ENCODE results near the gene TRIM26.
"Not testable (repeated sequence)": the region's sequence is repeated elsewhere in the genome, so short reads cannot be mapped to it uniquely, and the experiment has no call there.

TRIM26 gene

GRCh38 chr6:30227763-30228487 is 14.7 kb upstream of the TRIM26 start:
- Histone ChIP-seq H3K36me3 (ENCODE audit: insufficient read depth) (no peaks in the 10 kb centered on the region), H3K27me3 (ENCODE audit: insufficient read depth, low read depth) (no peaks in the 10 kb centered on the region), H3K27ac (no peak overlapping the region), H4K20me1 (ENCODE audit: insufficient read depth) (no peaks in the 10 kb centered on the region), H3K79me2 (ENCODE audit: insufficient read depth, low read depth) (no peaks in the 10 kb centered on the region), H3K4me2 (no peak overlapping the region), H3K4me3 (IDR thresholded peaks at IDR 0.05; ENCODE audit: insufficient read depth, low read depth, low read length) (no peak overlapping the region), H3K4me1 (ENCODE audit: low read depth, poor library complexity, severe bottlenecking) (no peaks in the 10 kb centered on the region), H2AFZ (ENCODE audit: low read depth) (no peak overlapping the region), H3K9ac (no peak overlapping the region)
- no peak for TF ChIP-seq CTCF (conservative IDR thresholded peaks at IDR 0.05; ENCODE audit: low read depth, low read length)

DNA sequence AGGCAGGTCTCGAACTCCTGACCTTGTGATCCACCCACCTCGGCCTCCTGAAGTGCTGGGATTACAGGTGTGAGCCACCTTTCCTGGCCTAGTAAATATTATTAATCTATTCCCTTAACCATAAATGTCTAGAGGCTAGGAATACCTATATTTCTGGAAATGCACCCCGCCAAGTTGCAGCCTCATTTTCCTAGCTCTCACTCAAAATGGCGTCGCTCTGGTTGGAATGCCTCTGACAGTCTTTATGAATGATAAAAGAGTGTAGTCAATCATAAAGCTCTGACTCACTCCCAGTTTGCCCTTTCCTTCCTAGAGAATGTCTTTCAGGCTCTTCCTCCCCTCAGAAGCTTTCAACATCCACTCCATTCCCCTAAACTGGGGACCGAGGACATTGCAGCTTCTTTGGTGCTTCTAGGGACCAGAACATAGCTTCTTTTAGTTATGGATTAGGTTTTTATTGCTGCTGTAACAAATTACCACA is 14.1 kb upstream of the TRIM26 start:
- H3K4me1 ChIP-seq (ENCODE audit: low read depth, poor library complexity, severe bottlenecking) = no peaks in the 10 kb centered on the region
- no peak overlapping the region for H3K9ac ChIP-seq
- no peak overlapping the region for H3K4me2 ChIP-seq
- H3K27me3 ChIP-seq (ENCODE audit: insufficient read depth, low read depth) = no peaks in the 10 kb centered on the region
- H3K4me3 ChIP-seq (IDR thresholded peaks at IDR 0.05; ENCODE audit: insufficient read depth, low read depth, low read length) = no peak overlapping the region
- no peak overlapping the region for H3K27ac ChIP-seq
- H3K36me3 ChIP-seq (ENCODE audit: insufficient read depth) = no peaks in the 10 kb centered on the region
- no peak overlapping the region for H2AFZ ChIP-seq (ENCODE audit: low read depth)
- no peaks in the 10 kb centered on the region for H4K20me1 ChIP-seq (ENCODE audit: insufficient read depth)
- no peak for TF ChIP-seq CTCF (conservative IDR thresholded peaks at IDR 0.05; ENCODE audit: low read depth, low read length)
- no peaks in the 10 kb centered on the region for H3K79me2 ChIP-seq (ENCODE audit: insufficient read depth, low read depth)

GRCh38 chr6:30223339-30223738 is 10.1 kb upstream of the TRIM26 start:
- no peak overlapping the region for H3K4me2 ChIP-seq
- no peak for TF ChIP-seq CTCF (conservative IDR thresholded peaks at IDR 0.05; ENCODE audit: low read depth, low read length)

GRCh38 chr6:30221956-30222355 is 8.8 kb upstream of the TRIM26 start:
- not testable (repeated sequence) for H3K9ac ChIP-seq; H3K36me3 ChIP-seq (ENCODE audit: insufficient read depth); H3K27ac ChIP-seq; H3K79me2 ChIP-seq (ENCODE audit: insufficient read depth, low read depth); H3K27me3 ChIP-seq (ENCODE audit: insufficient read depth, low read depth); H3K4me2 ChIP-seq; H4K20me1 ChIP-seq (ENCODE audit: insufficient read depth); H3K4me3 ChIP-seq (IDR thresholded peaks at IDR 0.05; ENCODE audit: insufficient read depth, low read depth, low read length); H3K4me1 ChIP-seq (ENCODE audit: low read depth, poor library complexity, severe bottlenecking); H2AFZ ChIP-seq (ENCODE audit: low read depth)

More at GRCh38 chr6:30223339-30223738, 10.1 kb upstream of the TRIM26 start:
- peaks cover 8% of the 10 kb centered on the region for H3K4me1 ChIP-seq (ENCODE audit: low read depth, poor library complexity, severe bottlenecking)
- H4K20me1 ChIP-seq (ENCODE audit: insufficient read depth) = no peaks in the 10 kb centered on the region
- H2AFZ ChIP-seq (ENCODE audit: low read depth) = no peak overlapping the region
- H3K27me3 ChIP-seq (ENCODE audit: insufficient read depth, low read depth) = no peaks in the 10 kb centered on the region
- H3K36me3 ChIP-seq (ENCODE audit: insufficient read depth) = no peaks in the 10 kb centered on the region
- H3K79me2 ChIP-seq (ENCODE audit: insufficient read depth, low read depth) = no peaks in the 10 kb centered on the region
- no peak overlapping the region for H3K4me3 ChIP-seq (IDR thresholded peaks at IDR 0.05; ENCODE audit: insufficient read depth, low read depth, low read length)
- H3K27ac ChIP-seq = no peak overlapping the region
- no peak overlapping the region for H3K9ac ChIP-seq

DNA sequence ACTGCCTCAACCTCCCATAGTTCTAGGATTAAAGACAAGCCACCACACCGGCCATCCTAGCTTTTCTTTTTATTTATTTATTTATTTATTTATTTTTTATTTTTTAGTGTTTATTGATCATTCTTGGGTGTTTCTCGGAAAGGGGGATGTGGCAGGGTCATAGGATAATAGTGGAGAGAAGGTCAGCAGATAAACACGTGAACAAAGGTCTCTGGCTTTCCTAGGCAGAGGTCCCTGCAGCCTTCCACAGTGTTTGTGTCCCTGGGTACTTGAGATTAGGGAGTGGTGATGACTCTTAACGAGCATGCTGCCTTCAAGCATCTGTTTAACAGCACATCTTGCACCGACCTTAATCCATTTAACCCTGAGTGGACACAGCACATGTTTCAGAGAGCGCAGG is 8.2 kb upstream of the TRIM26 start:
- H3K27me3 ChIP-seq (ENCODE audit: insufficient read depth, low read depth); H3K4me2 ChIP-seq; H3K9ac ChIP-seq; H3K79me2 ChIP-seq (ENCODE audit: insufficient read depth, low read depth); H3K4me1 ChIP-seq (ENCODE audit: low read depth, poor library complexity, severe bottlenecking); H3K4me3 ChIP-seq (IDR thresholded peaks at IDR 0.05; ENCODE audit: insufficient read depth, low read depth, low read length); H3K36me3 ChIP-seq (ENCODE audit: insufficient read depth); H2AFZ ChIP-seq (ENCODE audit: low read depth); H4K20me1 ChIP-seq (ENCODE audit: insufficient read depth); H3K27ac ChIP-seq: not testable (repeated sequence)

All from KMS-11 (cell line).